Psoas muscle (tissue), 8 donors: ENCODE data around the gene ELOVL7. TPM values are rescaled to one million over a fixed set of nuclear protein-coding genes. Genes with fewer than 3 reads are reported as not detected.
"Not testable (repeated sequence)": the region's sequence is repeated elsewhere in the genome, so short reads cannot be mapped to it uniquely, and the experiment has no call there.

Experiments
- ATAC-seq, 4 donors: fragments of 200-7000 bp; cut with Tn5 transposase; one replicate each; pipeline ENCODE4 v1.9.1; 2020; ENCODE audit warnings: moderate library complexity in 3 of 4, mild to moderate bottlenecking in 2 of 4
- DNase-seq, 2 donors: peaks; one replicate each; pipeline ENCODE4 v3.0.0-alpha.2; 2020
- H3K27ac ChIP-seq: fragments of 200-600 bp; one replicate; pipeline ENCODE4 v1.8.0; 2022
- H3K27me3 ChIP-seq, 3 donors: fragments of 200-600 bp in 1 of 3; one replicate each; pipeline versions ENCODE4 v1.6.1 to v1.8.0; 2013 to 2022; ENCODE audit warnings: low read length in 2 of 3, mild to moderate bottlenecking in 2 of 3, moderate library complexity in 1 of 3; ENCODE audit not compliant: insufficient read depth in 3 of 3
- H3K36me3 ChIP-seq, 2 donors: fragments of 200-600 bp in 1 of 2; one replicate each; pipeline versions ENCODE4 v1.6.1 to v1.8.0; 2013 to 2022; ENCODE audit warnings: low read depth in 1 of 2, mild to moderate bottlenecking in 1 of 2, moderate library complexity in 1 of 2; ENCODE audit not compliant: insufficient read depth in 1 of 2
- H3K4me1 ChIP-seq: fragments of 200-600 bp; one replicate; pipeline ENCODE4 v1.8.0; 2022
- H3K4me3 ChIP-seq: fragments of 200-600 bp; one replicate; pipeline ENCODE4 v1.8.0; 2022; ENCODE audit warnings: mild to moderate bottlenecking
- H3K9me3 ChIP-seq: fragments of 200-600 bp; one replicate; pipeline ENCODE4 v1.8.0; 2022
- WGBS, 3 donors: extraction: QIAGEN DNeasy Blood & Tissue Kit; methylation state at CpG; one replicate each; pipeline versions ENCODE4 v1.1.6 to v1.1.7; 2013; 5-methylcytosine and 5-hydroxymethylcytosine counted together
- intact Hi-C, 2 donors: fragments of 100-400 bp; cut with DNase I; formaldehyde crosslinking; loops; one replicate each; pipeline versions ENCODE4 v1.11.0 to v1.14.2; 2022
- polyA plus RNA-seq, 3 donors: library from polyadenylated mRNA; stranded (reverse); fragments of 200-250 nt; gene quantifications; one replicate each; pipeline ENCODE4 v1.2.3, GENCODE V29; 2013
- total RNA-seq, 4 donors: library from RNA; stranded (reverse); fragmentation: NEBNext Ultra II Directional in 2 of 4; extraction: Animal tissue kit (Norgen Biotek cat#: 25700) in 2 of 4; gene quantifications; one replicate each; pipeline versions ENCODE4 v1.2.1 to v1.2.4, GENCODE V29; 2021 to 2023
- TF ChIP-seq, protein P1 (sequence below): fragments of 200-600 bp; IDR thresholded peaks from one replicate; pipeline ENCODE4 v1.8.0; 2022; ENCODE audit warnings: antibody characterized with exemption
- donor health status: healthy with polysubstance abuse.
- donor health status: DM: no; HTN: no; CAD: no; lungs with moderate emphysema.
- donor health status: Bipolar disorder and iron deficiency.
- donor health status: healthy.
- donor health status: DM: yes; HTN: yes; CAD: no.
- donor health status: DM: no; HTN: no; CAD: no.
- donor health status: DM: no; HTN: no; CAD: no.
- donor health status: DM: yes; HTN: yes; CAD: no.

The ELOVL7 gene
- total and polyA plus RNA-seq, 7 donors: 0.10 to 0.79 (median 0.21) TPM

DNA sequence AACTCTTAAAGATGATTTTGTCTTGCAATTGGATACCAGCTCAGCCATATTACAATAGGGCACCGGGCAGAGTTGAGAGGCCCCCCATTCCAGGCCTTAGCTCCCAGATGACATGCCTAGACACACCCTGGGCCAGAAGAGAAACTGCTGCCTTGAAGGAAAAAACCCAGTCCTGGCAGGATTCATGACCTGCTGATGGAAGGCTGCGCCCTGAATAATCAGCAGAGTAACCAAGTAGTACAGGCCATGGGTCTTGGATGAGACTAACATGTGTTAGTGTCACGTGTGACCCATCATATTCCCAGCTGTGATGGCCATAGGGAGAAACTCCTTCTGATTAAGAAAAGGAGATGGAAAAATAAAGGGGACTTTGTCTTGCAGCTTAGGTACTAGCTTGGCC lies 105.1 kb downstream of the ELOVL7 start:
- no peaks in the 10 kb centered on the region for H3K4me1 ChIP-seq
- TF ChIP-seq, protein P1, sequence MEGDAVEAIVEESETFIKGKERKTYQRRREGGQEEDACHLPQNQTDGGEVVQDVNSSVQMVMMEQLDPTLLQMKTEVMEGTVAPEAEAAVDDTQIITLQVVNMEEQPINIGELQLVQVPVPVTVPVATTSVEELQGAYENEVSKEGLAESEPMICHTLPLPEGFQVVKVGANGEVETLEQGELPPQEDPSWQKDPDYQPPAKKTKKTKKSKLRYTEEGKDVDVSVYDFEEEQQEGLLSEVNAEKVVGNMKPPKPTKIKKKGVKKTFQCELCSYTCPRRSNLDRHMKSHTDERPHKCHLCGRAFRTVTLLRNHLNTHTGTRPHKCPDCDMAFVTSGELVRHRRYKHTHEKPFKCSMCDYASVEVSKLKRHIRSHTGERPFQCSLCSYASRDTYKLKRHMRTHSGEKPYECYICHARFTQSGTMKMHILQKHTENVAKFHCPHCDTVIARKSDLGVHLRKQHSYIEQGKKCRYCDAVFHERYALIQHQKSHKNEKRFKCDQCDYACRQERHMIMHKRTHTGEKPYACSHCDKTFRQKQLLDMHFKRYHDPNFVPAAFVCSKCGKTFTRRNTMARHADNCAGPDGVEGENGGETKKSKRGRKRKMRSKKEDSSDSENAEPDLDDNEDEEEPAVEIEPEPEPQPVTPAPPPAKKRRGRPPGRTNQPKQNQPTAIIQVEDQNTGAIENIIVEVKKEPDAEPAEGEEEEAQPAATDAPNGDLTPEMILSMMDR: no peak
- H3K27ac ChIP-seq: no peak overlapping the region
- 55 to 76% (median 72%) methylated on average over 3 of the region's 3 CpGs for whole genome bisulfite sequencing, 3 donors
- H3K36me3 ChIP-seq: no peaks in the 10 kb centered on the region
- H3K4me3 ChIP-seq: no peak overlapping the region
- no peaks in the 10 kb centered on the region for H3K27me3 ChIP-seq
- intact Hi-C loops: no loop called here
- H3K9me3 ChIP-seq: no peaks in the 10 kb centered on the region
- DNase-seq: no peak
- ATAC-seq: no peak

DNA sequence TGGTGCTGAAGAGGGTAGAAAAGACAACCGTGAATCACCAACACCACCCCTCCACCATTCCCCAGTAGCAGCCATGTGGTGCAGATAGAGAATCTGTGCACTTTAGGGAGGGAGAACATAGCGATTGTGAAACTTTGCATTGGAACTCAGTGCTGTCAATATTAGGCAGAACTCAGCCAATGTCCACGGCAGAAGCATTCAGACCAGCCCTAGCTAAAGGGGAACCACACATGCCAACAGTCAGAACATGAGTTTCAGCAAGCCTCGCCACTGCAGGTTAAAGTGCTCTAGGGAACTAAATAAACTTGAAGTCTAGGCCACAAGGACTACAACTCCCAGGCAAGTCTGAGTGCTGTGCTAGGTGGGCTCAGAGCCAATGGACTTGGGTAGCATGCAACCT lies 105.6 kb downstream of the ELOVL7 start:
- H3K27me3 ChIP-seq: no peaks in the 10 kb centered on the region
- ATAC-seq (no peak), DNase-seq (no peak)
- H3K27ac ChIP-seq: no peak overlapping the region
- 79 to 84% (median 83%) methylated on average over 4 of the region's 4 CpGs for WGBS, 3 donors
- H3K4me3 ChIP-seq: no peak overlapping the region
- H3K9me3 ChIP-seq: no peaks in the 10 kb centered on the region
- TF ChIP-seq, protein P1: no peak
- intact Hi-C loops: no loop called here
- no peaks in the 10 kb centered on the region for H3K4me1 ChIP-seq
- H3K36me3 ChIP-seq: no peaks in the 10 kb centered on the region

DNA sequence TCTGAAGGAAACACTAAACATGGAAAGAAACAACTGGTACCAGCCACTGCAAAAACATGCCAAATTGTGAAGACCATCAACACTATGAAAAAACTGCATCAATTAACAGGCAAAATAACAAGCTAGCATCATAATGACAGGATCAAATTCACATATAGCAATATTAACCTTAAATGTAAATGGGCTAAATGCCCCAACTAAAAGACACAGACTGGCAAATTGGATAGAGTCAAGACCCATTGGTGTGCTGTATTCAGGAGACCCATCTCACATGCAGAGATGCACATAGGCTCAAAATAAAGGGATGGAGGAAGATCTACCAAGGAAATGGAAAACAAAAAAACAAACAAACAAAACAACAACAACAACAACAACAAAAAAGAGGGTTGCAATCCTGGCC lies 113.2 kb downstream of the ELOVL7 start:
- ATAC-seq, intact Hi-C loops, H3K27ac ChIP-seq, H3K4me3 ChIP-seq, H3K36me3 ChIP-seq, H3K9me3 ChIP-seq, H3K4me1 ChIP-seq, H3K27me3 ChIP-seq, DNase-seq: not testable (repeated sequence)

DNA sequence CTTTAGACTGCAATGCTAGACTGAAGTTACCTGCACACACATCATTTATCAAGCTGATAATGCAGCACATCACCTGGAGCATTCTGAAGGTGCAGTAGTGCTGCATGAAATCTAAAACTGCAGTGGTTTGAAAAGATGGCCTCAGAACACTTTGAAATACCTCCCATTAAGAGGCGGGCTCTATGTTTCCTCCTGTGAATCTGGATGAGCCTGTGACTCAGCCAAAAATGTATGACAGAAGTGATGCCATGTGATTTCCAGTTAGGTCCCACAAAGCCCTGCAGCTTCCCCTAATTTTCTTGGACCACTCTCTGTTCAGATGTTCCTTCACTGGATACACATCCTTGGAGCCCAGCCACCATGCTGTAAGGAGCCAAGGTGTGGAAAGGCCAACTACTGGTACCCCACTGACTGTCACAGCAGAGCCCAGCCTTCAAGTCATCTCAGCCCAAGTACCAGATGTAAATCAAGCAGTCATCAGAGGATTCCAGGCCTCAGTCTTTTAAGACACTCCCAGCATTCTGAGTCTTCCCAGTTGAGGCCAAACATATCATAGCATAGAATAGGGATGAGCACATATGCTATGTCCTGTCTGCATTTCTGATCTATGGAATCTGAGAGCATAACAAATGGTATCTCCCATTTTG lies 116.9 kb downstream of the ELOVL7 start:
- Histone ChIP-seq H3K27ac (no peak overlapping the region), H3K4me1 (no peaks in the 10 kb centered on the region), H3K4me3 (no peak overlapping the region), H3K36me3 (no peaks in the 10 kb centered on the region), H3K9me3 (no peaks in the 10 kb centered on the region), H3K27me3 (peaks cover 0 to 2% (median 0%) of the 10 kb centered on the region in 3 donors)
- 79 to 100% (median 84%) methylated on average over 1 of the region's 1 CpG for WGBS, 3 donors
- DNase-seq: no peak
- no peak for ATAC-seq
- intact Hi-C loops: no loop called here
- TF ChIP-seq, protein P1: no peak

DNA sequence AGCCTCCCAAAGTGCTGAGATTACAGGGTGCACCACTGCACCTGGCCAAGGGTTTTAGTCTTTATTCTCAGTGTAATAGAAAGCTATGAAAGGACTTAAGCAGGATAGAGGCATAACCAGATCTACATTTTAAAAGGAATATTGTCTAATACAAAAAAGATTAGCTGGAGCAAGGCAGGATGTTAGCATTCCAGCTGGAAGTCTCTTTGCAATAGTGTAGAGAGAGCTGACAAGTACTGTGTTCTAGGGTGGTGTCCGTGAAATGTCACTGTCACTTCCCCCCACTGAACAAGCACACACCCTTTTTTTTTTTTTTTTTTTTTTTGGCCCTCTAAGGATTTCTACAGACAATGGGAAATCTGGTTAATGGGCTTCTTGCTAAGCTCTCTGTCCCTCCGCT lies 119.9 kb downstream of the ELOVL7 start:
- H3K4me3 ChIP-seq: no peak overlapping the region
- H3K27me3 ChIP-seq: peaks cover 0 to 2% (median 0%) of the 10 kb centered on the region in 3 donors
- TF ChIP-seq, protein P1: no peak
- no peak overlapping the region for H3K27ac ChIP-seq
- intact Hi-C loops: no loop called here
- H3K36me3 ChIP-seq: no peaks in the 10 kb centered on the region
- no peak for DNase-seq
- H3K9me3 ChIP-seq: no peaks in the 10 kb centered on the region
- ATAC-seq: no peak
- 70 to 82% (median 78%) methylated on average over 2 of the region's 2 CpGs for WGBS, 3 donors
- no peaks in the 10 kb centered on the region for H3K4me1 ChIP-seq
